ENCODE results near the gene PLCB4.

- no peak for TF ChIP-seq GABPB1 (CRISPR knock-in tag; IDR thresholded peaks at IDR 0.05)
- TF ChIP-seq CTCF (IDR thresholded peaks at IDR 0.05), result no peak
- TF ChIP-seq NFYB (CRISPR knock-in tag; conservative IDR thresholded peaks at IDR 0.05; ENCODE audit: low read depth), result no peak
- no peak for TF ChIP-seq CBFB (CRISPR knock-in tag; IDR thresholded peaks at IDR 0.05; ENCODE audit: low read depth)
- no peak for TF ChIP-seq KAT7 (CRISPR knock-in tag; IDR thresholded peaks at IDR 0.05; ENCODE audit: borderline replicate concordance)
- no peak for TF ChIP-seq FOXP1 (CRISPR knock-in tag; IDR thresholded peaks at IDR 0.05; ENCODE audit: borderline replicate concordance)
- TF ChIP-seq NR1H2 (CRISPR knock-in tag; IDR thresholded peaks at IDR 0.05), result no peak
- no peak for TF ChIP-seq TEAD4 (CRISPR knock-in tag; IDR thresholded peaks at IDR 0.05)
- TF ChIP-seq CREB1 (CRISPR knock-in tag; IDR thresholded peaks at IDR 0.05), result no peak
- no peak for TF ChIP-seq USF1 (CRISPR knock-in tag; IDR thresholded peaks at IDR 0.05)
- no peak for TF ChIP-seq RORB (CRISPR knock-in tag; IDR thresholded peaks at IDR 0.05)
- TF ChIP-seq ZBTB43 (CRISPR knock-in tag; IDR thresholded peaks at IDR 0.05), result no peak
Observed at GRCh38 chr20:9400171-9401025, 331.5 kb downstream of the PLCB4 start.

All from WTC11 (cell line).